Left lung (tissue), 10 donors: ENCODE results near the gene RPTOR. TPM values are rescaled to one million over a fixed set of nuclear protein-coding genes. Genes with fewer than 3 reads are reported as not detected.

Experiments used
- ATAC-seq: fragments of 200-7000 bp; cut with Tn5 transposase; one replicate; pipeline ENCODE4 v1.9.1; 2020; ENCODE audit warnings: moderate library complexity
- DNase-seq, 4 donors: peaks; one replicate each; pipeline ENCODE4 v3.0.0-alpha.2; 2013 to 2020
- H3K27ac ChIP-seq, 2 donors: fragments of 200-600 bp; sonication (generic) in 1 of 2; one replicate each; pipeline versions ENCODE4 v1.5.0 to v1.8.0; 2020 to 2021
- H3K27me3 ChIP-seq, 2 donors: fragments of 200-600 bp; sonication (generic) in 1 of 2; one replicate each; pipeline versions ENCODE4 v1.5.0 to v1.8.0; 2020 to 2021
- H3K36me3 ChIP-seq, 2 donors: fragments of 200-600 bp; sonication (generic) in 1 of 2; one replicate each; pipeline versions ENCODE4 v1.5.0 to v1.8.0; 2020 to 2021
- H3K4me1 ChIP-seq, 2 donors: fragments of 200-600 bp; one replicate each; pipeline ENCODE4 v1.8.0; 2021
- H3K4me3 ChIP-seq, 2 donors: fragments of 200-600 bp; sonication (generic) in 1 of 2; one replicate each; pipeline versions ENCODE4 v1.5.0 to v1.8.0; 2020 to 2021; ENCODE audit warnings: mild to moderate bottlenecking in 1 of 2
- H3K9me3 ChIP-seq, 2 donors: fragments of 200-600 bp; sonication (generic) in 1 of 2; one replicate each; pipeline versions ENCODE4 v1.5.0 to v1.8.0; 2020 to 2021
- CTCF ChIP-seq, 2 donors: fragments of 200-600 bp; sonication (generic) in 1 of 2; IDR thresholded peaks; one replicate each; pipeline versions ENCODE4 v1.5.0 to v1.8.0; 2021; ENCODE audit warnings: antibody characterized with exemption in 2 of 2
- intact Hi-C, 2 donors: fragments of 100-400 bp; cut with DNase I; formaldehyde crosslinking; loops; one replicate each; pipeline versions ENCODE4 v1.11.2 to v1.14.2; 2022
- polyA plus RNA-seq, 6 donors: library from polyadenylated mRNA; unstranded; fragments of 120-200 nt; gene quantifications; one replicate each; pipeline ENCODE4 v1.2.1, GENCODE V29; 2013; ENCODE audit not compliant: insufficient read length in 6 of 6
- total RNA-seq, 2 donors: library from RNA; stranded (reverse); fragmentation: NEBNext Ultra II Directional; extraction: Animal tissue kit (Norgen Biotek cat#: 25700); gene quantifications; one replicate each; pipeline ENCODE4 v1.2.1, GENCODE V29; 2021
- donor health status: DM: no; HTN: yes; CAD: no.
- donor health status: DM: no; HTN: no; CAD: no.

The RPTOR gene
- total and polyA plus RNA-seq, 8 donors = 14.2 to 39.2 (median 20.7) TPM

GRCh38 chr17:80774643-80775281 is 230.1 kb downstream of the RPTOR start:
- no peak overlapping the region for H3K27ac ChIP-seq
- H3K9me3 ChIP-seq = no peaks in the 10 kb centered on the region
- peaks cover 0 to 22% of the 10 kb centered on the region in 2 donors for H3K36me3 ChIP-seq
- H3K4me1 ChIP-seq = peaks cover 4 to 17% of the 10 kb centered on the region in 2 donors
- ATAC-seq (no peak), DNase-seq (peak in 1 of 4 donors; percentile 30)
- H3K27me3 ChIP-seq = no peaks in the 10 kb centered on the region
- no peak for TF ChIP-seq CTCF (IDR thresholded peaks at IDR 0.05)
- H3K4me3 ChIP-seq = no peak overlapping the region
- intact Hi-C loops = no loop called here

- peaks cover 9 to 28% of the 10 kb centered on the region in 2 donors for H3K4me1 ChIP-seq
- no peak for TF ChIP-seq CTCF (IDR thresholded peaks at IDR 0.05)
- H3K27ac ChIP-seq = no peak overlapping the region
- H3K27me3 ChIP-seq = no peaks in the 10 kb centered on the region
- peaks cover 0 to 16% of the 10 kb centered on the region in 2 donors for H3K36me3 ChIP-seq
- intact Hi-C loops = no loop called here
- no peak overlapping the region for H3K4me3 ChIP-seq
- no peak for ATAC-seq
- no peaks in the 10 kb centered on the region for H3K9me3 ChIP-seq
- DNase-seq = no peak
These were observed 231.2 kb downstream of the RPTOR start for GRCh38 chr17:80775863-80776262.

- Histone ChIP-seq H3K4me1 (peaks cover 9 to 42% of the 10 kb centered on the region in 2 donors), H3K4me3 (no peak overlapping the region), H3K27me3 (no peaks in the 10 kb centered on the region), H3K27ac (no peak overlapping the region), H3K9me3 (no peaks in the 10 kb centered on the region), H3K36me3 (peaks cover 0 to 16% of the 10 kb centered on the region in 2 donors)
- DNase-seq = peak in 1 of 4 donors; percentile 7
- no peak for TF ChIP-seq CTCF (IDR thresholded peaks at IDR 0.05)
- intact Hi-C loops = no loop called here
- no peak for ATAC-seq
These were observed 232.6 kb downstream of the RPTOR start for GRCh38 chr17:80777274-80777673.

- intact Hi-C loops = no loop called here
- peaks cover 5 to 55% of the 10 kb centered on the region in 2 donors for H3K4me1 ChIP-seq
- TF ChIP-seq CTCF (IDR thresholded peaks at IDR 0.05) = no peak
These were observed 234.1 kb downstream of the RPTOR start for GRCh38 chr17:80778716-80779115.

GRCh38 chr17:80779336-80779735 is 234.7 kb downstream of the RPTOR start:
- DNase-seq (peak in 1 of 4 donors; percentile 29), ATAC-seq (no peak)
- intact Hi-C loops = no loop called here
- Histone ChIP-seq H3K4me3 (no peak overlapping the region), H3K27ac (no peak overlapping the region), H3K36me3 (peaks cover 0 to 13% of the 10 kb centered on the region in 2 donors), H3K27me3 (no peaks in the 10 kb centered on the region), H3K9me3 (no peaks in the 10 kb centered on the region), H3K4me1 (peaks cover 5 to 52% of the 10 kb centered on the region in 2 donors)
- no peak for TF ChIP-seq CTCF (IDR thresholded peaks at IDR 0.05)

More at GRCh38 chr17:80778716-80779115, 234.1 kb downstream of the RPTOR start:
- DNase-seq (peak in 1 of 4 donors; percentile 21), ATAC-seq (no peak)
- Histone ChIP-seq H3K27me3 (no peaks in the 10 kb centered on the region), H3K27ac (no peak overlapping the region), H3K36me3 (peaks cover 0 to 16% of the 10 kb centered on the region in 2 donors), H3K4me3 (no peak overlapping the region), H3K9me3 (no peaks in the 10 kb centered on the region)
